Adrenal gland (tissue), 12 donors: ENCODE data around the gene SPART. TPM values are rescaled to one million over a fixed set of nuclear protein-coding genes. Genes with fewer than 3 reads are reported as not detected.
A peak's percentile ranks its signal among the peaks of the same experiment; 100 is the strongest.

Experiments
- DNase-seq, 7 donors: peaks; one replicate each; pipeline ENCODE4 v3.0.0-alpha.2; 2019 to 2020
- H3K27ac ChIP-seq, 5 donors: fragments of 200-600 bp; sonication (generic) in 4 of 5; 1 replicate in 3 of 5; 2 replicates in 2 of 5; pipeline versions ENCODE4 v1.5.1 to v1.8.0; 2016 to 2020; ENCODE audit warnings: mild to moderate bottlenecking in 1 of 5
- H3K27me3 ChIP-seq: fragments of 200-600 bp; 2 replicates; pipeline ENCODE4 v1.8.0; 2021
- H3K36me3 ChIP-seq, 2 donors: fragments of 200-600 bp; replicated peaks in 1 of 2; 1 replicate in 1 of 2; 2 replicates in 1 of 2; pipeline versions ENCODE4 v1.5.1 to v1.8.0; 2018 to 2022
- H3K4me1 ChIP-seq, 2 donors: fragments of 200-600 bp; replicated peaks in 1 of 2; 1 replicate in 1 of 2; 2 replicates in 1 of 2; pipeline versions ENCODE4 v1.5.1 to v1.8.0; 2018 to 2021
- H3K4me3 ChIP-seq, 4 donors: fragments of 200-600 bp; sonication (generic) in 3 of 4; one replicate each; pipeline ENCODE4 v1.5.1; 2016 to 2018
- H3K9me3 ChIP-seq, 3 donors: fragments of 200-600 bp; sonication (generic) in 1 of 3; replicated peaks in 1 of 3; 1 replicate in 2 of 3; 2 replicates in 1 of 3; pipeline versions ENCODE4 v1.5.1 to v1.8.0; 2016 to 2021
- POLR2A ChIP-seq, 2 donors: fragments of 450-650 bp; IDR thresholded peaks; one replicate each; pipeline ENCODE4 v1.6.1; 2017; ENCODE audit warnings: antibody characterized with exemption in 2 of 2, mild to moderate bottlenecking in 2 of 2, moderate library complexity in 1 of 2
- WGBS, 4 donors: extraction: QIAGEN DNeasy Blood & Tissue Kit in 2 of 4; methylation state at CpG; one replicate each; pipeline versions ENCODE4 v1.1.5 to v1.1.7; 2013 to 2017; 5-methylcytosine and 5-hydroxymethylcytosine counted together
- intact Hi-C, 2 donors: fragments of 100-400 bp; cut with DNase I; formaldehyde crosslinking; loops; one replicate each; pipeline versions ENCODE4 v1.14.1 to v1.15.0; 2022 to 2023
- polyA plus RNA-seq, 3 donors: library from polyadenylated mRNA; stranded (reverse); fragments of 200-250 nt in 2 of 3; fragments of 350-450 nt in 1 of 3; fragmentation: Illumina TruSeq in 1 of 3; extraction: RNeasy Lipid Tissue Mini Kit (QIAGEN cat#74804) in 1 of 3; gene quantifications; one replicate each; pipeline ENCODE4 v1.2.3, GENCODE V29; 2013 to 2014
- total RNA-seq, 9 donors: library from RNA; depleted of rRNA in 4 of 9; stranded (reverse); fragments of >200 nt in 4 of 9; fragments of 120-200 nt in 1 of 9; fragmentation: NEBNext Ultra II Directional in 1 of 9; extraction: Animal tissue kit (Norgen Biotek cat#: 25700) in 1 of 9; gene quantifications; one replicate each; pipeline versions ENCODE4 v1.1.0 to v1.2.4, GENCODE V29; 2013 to 2023
- TF ChIP-seq, protein P1 (sequence below), 6 experiments: fragments of 450-650 bp in 4 of 6; fragments of 200-600 bp in 2 of 6; sonication (generic) in 1 of 6; IDR thresholded peaks; 1 replicate in 5 of 6; 2 replicates in 1 of 6; pipeline versions ENCODE4 v1.5.1 to v1.8.0; 2016 to 2021; ENCODE audit warnings: antibody characterized with exemption in 6 of 6, mild to moderate bottlenecking in 2 of 6, moderate library complexity in 1 of 6
- donor health status: healthy with polysubstance abuse.
- donor health status: Bipolar disorder and iron deficiency.
- donor health status: DM: yes; HTN: yes; CAD: no.
- donor health status: DM: no; HTN: no; CAD: no.
- donor health status: DM: no; HTN: no; CAD: no.
- donor health status: DM: yes; HTN: yes; CAD: no.

SPART gene
- total and polyA plus RNA-seq, 12 donors: 29.2 to 314 (median 92.0) TPM

DNA sequence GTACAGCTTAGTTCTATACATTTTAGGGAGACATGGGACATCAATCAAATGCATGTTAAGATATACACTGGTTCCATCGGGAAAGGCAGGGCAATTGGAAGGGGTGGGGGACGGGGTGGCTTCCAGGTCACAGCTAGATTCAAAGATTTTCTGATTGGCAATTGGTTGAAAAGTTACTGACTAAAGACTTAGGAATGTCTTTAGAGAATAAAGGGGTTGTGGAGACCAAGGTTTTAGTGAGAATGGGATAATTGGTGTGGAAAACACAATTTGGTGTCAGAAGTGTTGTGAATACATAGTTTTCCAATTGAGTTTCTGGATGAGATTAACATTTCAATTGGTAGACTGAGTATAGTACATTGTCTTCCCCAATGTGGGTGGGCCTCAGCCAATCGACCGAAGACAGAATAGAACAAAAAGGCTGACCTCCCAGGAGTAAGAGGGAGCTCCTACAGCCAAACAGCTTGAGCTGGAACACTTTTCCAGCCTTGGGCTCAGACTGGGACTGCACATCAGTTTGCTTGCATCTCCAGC, 47.6 kb downstream of the SPART start:
- H3K27ac ChIP-seq: peak overlapping the region in 1 of 5 donors; percentile 72
- peaks cover 4 to 12% of the 10 kb centered on the region in 2 donors for H3K4me1 ChIP-seq
- TF ChIP-seq POLR2A (IDR thresholded peaks at IDR 0.05): no peak
- TF ChIP-seq, protein P1, sequence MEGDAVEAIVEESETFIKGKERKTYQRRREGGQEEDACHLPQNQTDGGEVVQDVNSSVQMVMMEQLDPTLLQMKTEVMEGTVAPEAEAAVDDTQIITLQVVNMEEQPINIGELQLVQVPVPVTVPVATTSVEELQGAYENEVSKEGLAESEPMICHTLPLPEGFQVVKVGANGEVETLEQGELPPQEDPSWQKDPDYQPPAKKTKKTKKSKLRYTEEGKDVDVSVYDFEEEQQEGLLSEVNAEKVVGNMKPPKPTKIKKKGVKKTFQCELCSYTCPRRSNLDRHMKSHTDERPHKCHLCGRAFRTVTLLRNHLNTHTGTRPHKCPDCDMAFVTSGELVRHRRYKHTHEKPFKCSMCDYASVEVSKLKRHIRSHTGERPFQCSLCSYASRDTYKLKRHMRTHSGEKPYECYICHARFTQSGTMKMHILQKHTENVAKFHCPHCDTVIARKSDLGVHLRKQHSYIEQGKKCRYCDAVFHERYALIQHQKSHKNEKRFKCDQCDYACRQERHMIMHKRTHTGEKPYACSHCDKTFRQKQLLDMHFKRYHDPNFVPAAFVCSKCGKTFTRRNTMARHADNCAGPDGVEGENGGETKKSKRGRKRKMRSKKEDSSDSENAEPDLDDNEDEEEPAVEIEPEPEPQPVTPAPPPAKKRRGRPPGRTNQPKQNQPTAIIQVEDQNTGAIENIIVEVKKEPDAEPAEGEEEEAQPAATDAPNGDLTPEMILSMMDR (IDR thresholded peaks at IDR 0.05): no peak
- 22 to 35% (median 26%) methylated on average over 4 of the region's 4 CpGs for WGBS, 4 donors
- no peaks in the 10 kb centered on the region for H3K9me3 ChIP-seq
- peaks cover 0 to 3% of the 10 kb centered on the region in 2 donors for H3K36me3 ChIP-seq
- no peak for DNase-seq
- H3K27me3 ChIP-seq: no peaks in the 10 kb centered on the region
- H3K4me3 ChIP-seq: peak overlapping the region in 2 of 4 donors; percentile 49 to 73
- intact Hi-C loops: loop anchor here in 1 of 2 donors (10.0 kb wide), 1 partner anchor 46 kb away; the partner anchor contains the start of gene SPART

DNA sequence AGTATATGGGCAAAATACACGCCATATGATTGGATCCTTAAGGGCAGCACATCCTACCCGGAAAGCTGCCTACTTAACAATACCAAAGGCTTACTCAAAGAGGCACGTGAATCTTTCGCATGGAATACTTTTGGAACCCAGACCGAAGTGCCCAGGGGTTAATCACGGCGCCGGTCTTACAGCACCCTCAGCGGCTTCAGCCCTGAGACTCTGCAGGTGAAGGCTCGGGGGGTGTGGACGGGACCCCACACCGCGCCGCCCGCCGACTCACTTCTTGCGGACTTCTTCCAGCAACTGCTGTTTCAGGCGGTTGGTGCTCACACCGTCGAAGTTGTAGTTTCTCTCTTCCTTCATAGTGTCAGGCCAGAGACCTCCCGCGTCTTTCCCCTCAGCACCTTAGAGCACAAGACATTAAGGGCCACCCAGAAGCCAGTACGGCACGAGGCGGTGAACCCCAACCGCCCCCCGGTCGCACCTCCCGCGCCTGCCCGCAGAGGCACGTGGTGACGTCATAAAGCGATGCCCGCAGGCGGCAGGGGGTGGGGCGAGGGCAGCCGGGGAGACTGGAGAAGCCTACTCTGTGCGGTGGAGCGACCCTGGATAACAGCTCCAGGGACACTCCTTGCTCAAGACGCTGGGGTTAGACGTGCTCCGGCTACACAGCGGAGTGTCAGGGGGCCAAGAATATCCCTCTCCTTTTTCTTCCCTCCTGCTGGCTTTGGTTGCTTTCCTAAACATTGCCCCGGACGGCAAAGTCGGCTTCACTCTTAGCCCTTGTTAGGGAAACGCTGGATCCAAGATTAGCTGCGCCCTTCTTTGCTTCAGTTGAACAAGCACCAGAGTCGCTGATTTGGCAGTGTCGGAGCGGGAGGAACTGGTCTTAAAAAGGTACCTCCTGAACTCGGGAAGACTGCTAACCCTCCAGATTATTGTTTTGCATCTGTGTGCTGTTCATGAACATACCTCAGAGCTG, 48.5 kb downstream of the SPART start, which contains the start of gene CCDC169:
CCDC169 (minus strand) TSS at position 449 of the 973 bp plus-strand sequence; CDS start at position 354, 95 bp downstream.
- intact Hi-C loops: loop anchor here in 1 of 2 donors (10.0 kb wide), 1 partner anchor 47 kb away; the partner anchor contains the start of gene SPART
- DNase-seq: peak; percentile 68 to 82 (median 77)
- TF ChIP-seq, protein P1 (IDR thresholded peaks at IDR 0.05): no peak
- TF ChIP-seq POLR2A (IDR thresholded peaks at IDR 0.05): peak; percentile 9 to 62
- H3K27me3 ChIP-seq: no peaks in the 10 kb centered on the region
- H3K9me3 ChIP-seq: no peaks in the 10 kb centered on the region
- WGBS, 4 donors: 1 to 6% (median 2%) methylated on average over 20 to 53 of the region's 53 CpGs
- H3K27ac ChIP-seq: peak within 1 kb of the TSS in 3 of 5 donors; percentile 19 to 72 (median 44)
- no peaks in the 10 kb centered on the region for H3K36me3 ChIP-seq
- peak within 1 kb of the TSS; percentile 5 to 73 (median 53) for H3K4me3 ChIP-seq
- H3K4me1 ChIP-seq: peaks cover 4 to 12% of the 10 kb centered on the region in 2 donors

DNA sequence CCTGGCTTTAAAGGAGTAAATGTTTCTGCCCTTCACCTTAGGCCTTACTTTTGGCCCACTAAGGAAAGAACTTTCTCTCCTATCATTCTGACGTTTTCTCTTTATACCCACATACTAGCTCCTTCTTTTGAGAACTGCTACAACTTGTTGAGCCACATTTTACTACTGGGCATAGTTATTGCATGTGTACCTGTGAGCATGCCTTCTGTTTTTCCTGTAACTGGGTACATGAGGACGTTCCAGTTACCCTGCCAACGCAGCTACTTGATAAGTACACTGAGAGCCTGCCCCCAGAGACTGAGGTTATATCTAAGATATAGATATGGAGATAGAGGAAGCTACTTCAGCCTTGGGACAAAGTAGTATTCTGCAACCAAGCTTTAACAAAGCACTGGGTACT, 52.1 kb downstream of the SPART start:
- no peaks in the 10 kb centered on the region for H3K9me3 ChIP-seq
- no peaks in the 10 kb centered on the region for H3K36me3 ChIP-seq
- H3K27ac ChIP-seq: no peak overlapping the region
- no peak overlapping the region for H3K4me3 ChIP-seq
- no peak for TF ChIP-seq POLR2A (IDR thresholded peaks at IDR 0.05)
- TF ChIP-seq, protein P1 (IDR thresholded peaks at IDR 0.05): no peak
- intact Hi-C loops: loop anchor here in 1 of 2 donors (10.0 kb wide), 1 partner anchor 51 kb away; the partner anchor contains the start of gene SPART
- no peaks in the 10 kb centered on the region for H3K27me3 ChIP-seq
- WGBS, 4 donors: 71 to 91% (median 84%) methylated on average over 3 of the region's 3 CpGs
- peaks cover 4 to 12% of the 10 kb centered on the region in 2 donors for H3K4me1 ChIP-seq
- DNase-seq: no peak

DNA sequence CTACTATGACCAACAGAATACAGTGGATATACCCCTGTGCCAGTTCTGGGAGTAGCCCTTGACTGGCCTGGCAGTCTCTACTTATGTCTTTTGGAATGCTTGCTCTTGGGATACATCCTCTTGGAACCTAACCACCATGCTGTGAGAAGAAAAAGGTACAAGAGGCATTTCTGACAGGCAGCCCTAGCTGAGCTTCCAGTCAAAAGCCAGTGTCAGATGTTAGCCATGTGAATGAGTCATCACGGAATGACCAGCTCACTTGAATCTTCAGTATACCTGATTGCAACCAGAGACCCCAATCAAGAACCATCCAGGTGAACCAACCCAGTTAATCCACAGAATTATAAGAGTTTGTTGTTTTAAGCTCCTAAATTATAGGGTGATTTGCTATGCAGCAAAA, 52.7 kb downstream of the SPART start:
- 82 to 94% (median 89%) methylated on average over 1 of the region's 1 CpG for WGBS, 4 donors
- no peaks in the 10 kb centered on the region for H3K27me3 ChIP-seq
- H3K36me3 ChIP-seq: no peaks in the 10 kb centered on the region
- H3K9me3 ChIP-seq: peaks cover 0 to under 1% (median 0%) of the 10 kb centered on the region in 3 donors
- no peak overlapping the region for H3K4me3 ChIP-seq
- H3K27ac ChIP-seq: no peak overlapping the region
- TF ChIP-seq, protein P1 (IDR thresholded peaks at IDR 0.05): no peak
- no peak for TF ChIP-seq POLR2A (IDR thresholded peaks at IDR 0.05)
- intact Hi-C loops: loop anchor here in 1 of 2 donors (10.0 kb wide), 1 partner anchor 51 kb away; the partner anchor contains the start of gene SPART
- DNase-seq: no peak
- peaks cover 4 to 12% of the 10 kb centered on the region in 2 donors for H3K4me1 ChIP-seq
